DOHH2 (cell line): ENCODE data around the gene MAP2.

Source experiments
- H3F3A ChIP-seq: fragments of 200-600 bp; sonication (generic), shearing (Covaris generic); 2 replicates; pipeline ENCODE4 v1.6.0; 2016; ENCODE audit warnings: antibody characterized with exemption, mild to moderate bottlenecking; ENCODE audit not compliant: control insufficient read depth, insufficient read depth
- H3K27ac ChIP-seq: fragments of 200-600 bp; sonication (generic); 2 replicates; pipeline ENCODE4 v1.5.1; 2014; ENCODE audit warnings: low read depth, mild to moderate bottlenecking, low read length, moderate library complexity
- H3K27me3 ChIP-seq: fragments of 200-600 bp; sonication (generic); 2 replicates; pipeline ENCODE4 v1.6.1; 2014; ENCODE audit warnings: mild to moderate bottlenecking, low read length, mixed read lengths; ENCODE audit not compliant: control insufficient read depth
- H3K36me3 ChIP-seq: fragments of 200-600 bp; sonication (generic); 2 replicates; pipeline ENCODE4 v1.6.1; 2014; ENCODE audit warnings: mild to moderate bottlenecking, low read length, moderate library complexity, mixed read lengths; ENCODE audit not compliant: control insufficient read depth
- H3K4me1 ChIP-seq: fragments of 200-600 bp; sonication (generic); 2 replicates; pipeline ENCODE4 v1.6.1; 2014; ENCODE audit warnings: mild to moderate bottlenecking, low read length, mixed read lengths; ENCODE audit not compliant: control insufficient read depth
- H3K4me2 ChIP-seq: fragments of 200-600 bp; sonication (generic); 2 replicates; pipeline ENCODE4 v1.6.0; 2014; ENCODE audit warnings: mild to moderate bottlenecking, low read length, moderate library complexity
- H3K4me3 ChIP-seq: fragments of 200-600 bp; sonication (generic); 2 replicates; pipeline ENCODE4 v1.5.1; 2014; ENCODE audit warnings: mild to moderate bottlenecking, low read length, mixed read lengths
- H3K79me2 ChIP-seq: fragments of 200-600 bp; sonication (generic); 2 replicates; pipeline ENCODE4 v1.6.1; 2014; ENCODE audit warnings: mild to moderate bottlenecking, low read length, mixed read lengths; ENCODE audit not compliant: control insufficient read depth
- H3K9me2 ChIP-seq: fragments of 200-600 bp; sonication (generic); replicated peaks from 2 replicates; pipeline ENCODE4 v1.6.1; 2014; ENCODE audit warnings: mild to moderate bottlenecking, low read length, mixed read lengths; ENCODE audit not compliant: control insufficient read depth
- H3K9me3 ChIP-seq: fragments of 200-600 bp; sonication (generic); 2 replicates; pipeline ENCODE4 v1.6.1; 2014; ENCODE audit warnings: antibody characterized with exemption, low read length, mixed read lengths; ENCODE audit not compliant: control insufficient read depth, insufficient read depth
- H4K20me1 ChIP-seq: fragments of 200-600 bp; sonication (generic); 2 replicates; pipeline ENCODE4 v1.6.0; 2014; ENCODE audit warnings: low read depth, mild to moderate bottlenecking, antibody characterized with exemption, low read length, moderate library complexity; ENCODE audit not compliant: control insufficient read depth, insufficient read depth
- CTCF ChIP-seq: fragments of 200-600 bp; sonication (generic); IDR thresholded peaks from one replicate; pipeline ENCODE4 v1.5.1; 2014; ENCODE audit warnings: antibody characterized with exemption, mild to moderate bottlenecking, low read depth, low read length; ENCODE audit not compliant: poor library complexity, severe bottlenecking
- EZH2phosphoT487 ChIP-seq: fragments of 200-600 bp; sonication (generic); IDR thresholded peaks from 2 replicates; pipeline ENCODE4 v1.6.1; 2017; ENCODE audit warnings: borderline replicate concordance, mild to moderate bottlenecking, antibody characterized with exemption, low read length, moderate library complexity, mixed read lengths

The MAP2 gene

GRCh38 chr2:209726311-209726710 is 302.5 kb downstream of the MAP2 start:
- H3K79me2 ChIP-seq = no peaks in the 10 kb centered on the region
- no peaks in the 10 kb centered on the region for H4K20me1 ChIP-seq
- no peak for TF ChIP-seq CTCF
- no peak for TF ChIP-seq EZH2phosphoT487
- no peaks in the 10 kb centered on the region for H3K4me1 ChIP-seq
- no peaks in the 10 kb centered on the region for H3K9me3 ChIP-seq
- no peaks in the 10 kb centered on the region for H3K27me3 ChIP-seq
- no peak overlapping the region for H3K4me3 ChIP-seq
- no peak overlapping the region for H3K4me2 ChIP-seq
- H3K27ac ChIP-seq = no peak overlapping the region
- H3K9me2 ChIP-seq = no peaks in the 10 kb centered on the region
- no peaks in the 10 kb centered on the region for H3F3A ChIP-seq
- H3K36me3 ChIP-seq = no peaks in the 10 kb centered on the region

- H3K9me3 ChIP-seq = no peaks in the 10 kb centered on the region
- H3K4me2 ChIP-seq = no peak overlapping the region
Measured at GRCh38 chr2:209727077-209727476, 303.2 kb downstream of the MAP2 start.

GRCh38 chr2:209734805-209735204 is 311.0 kb downstream of the MAP2 start:
- Histone ChIP-seq H3K27ac (no peak overlapping the region), H3K4me3 (no peak overlapping the region), H3K79me2 (no peaks in the 10 kb centered on the region), H3F3A (no peaks in the 10 kb centered on the region), H3K4me1 (no peaks in the 10 kb centered on the region), H3K9me2 (no peaks in the 10 kb centered on the region), H3K36me3 (no peaks in the 10 kb centered on the region), H3K27me3 (no peaks in the 10 kb centered on the region), H4K20me1 (no peaks in the 10 kb centered on the region), H3K4me2 (no peak overlapping the region), H3K9me3 (no peaks in the 10 kb centered on the region)
- TF ChIP-seq CTCF = no peak
- no peak for TF ChIP-seq EZH2phosphoT487

More at GRCh38 chr2:209727077-209727476, 303.2 kb downstream of the MAP2 start:
- H3K4me1 ChIP-seq = no peaks in the 10 kb centered on the region
- no peak overlapping the region for H3K4me3 ChIP-seq
- H3K36me3 ChIP-seq = no peaks in the 10 kb centered on the region
- H3K79me2 ChIP-seq = no peaks in the 10 kb centered on the region
- no peak for TF ChIP-seq EZH2phosphoT487
- TF ChIP-seq CTCF = no peak
- no peaks in the 10 kb centered on the region for H4K20me1 ChIP-seq
- no peaks in the 10 kb centered on the region for H3K27me3 ChIP-seq
- H3F3A ChIP-seq = no peaks in the 10 kb centered on the region
- H3K27ac ChIP-seq = no peak overlapping the region
- H3K9me2 ChIP-seq = no peaks in the 10 kb centered on the region

- no peaks in the 10 kb centered on the region for H3K36me3 ChIP-seq
- no peak overlapping the region for H3K4me2 ChIP-seq
- no peaks in the 10 kb centered on the region for H4K20me1 ChIP-seq
- H3K4me1 ChIP-seq = no peaks in the 10 kb centered on the region
- H3K79me2 ChIP-seq = no peaks in the 10 kb centered on the region
- H3F3A ChIP-seq = no peaks in the 10 kb centered on the region
- no peak overlapping the region for H3K27ac ChIP-seq
- H3K4me3 ChIP-seq = no peak overlapping the region
- H3K27me3 ChIP-seq = no peaks in the 10 kb centered on the region
- H3K9me2 ChIP-seq = no peaks in the 10 kb centered on the region
- no peak for TF ChIP-seq EZH2phosphoT487
- TF ChIP-seq CTCF = no peak
- no peaks in the 10 kb centered on the region for H3K9me3 ChIP-seq
Measured at GRCh38 chr2:209741953-209742352, 318.1 kb downstream of the MAP2 start.
